Measurements from ENCODE around the gene CA9. TPM values are rescaled to one million over a fixed set of nuclear protein-coding genes. Genes with fewer than 3 reads are reported as not detected.

The CA9 gene
- total and polyA plus RNA-seq, 4 donors, result 0.88 to 2.4 (median 1.3) TPM

- DNase-seq, result no peak
- Histone ChIP-seq H3K27ac (ENCODE audit: low read depth in 1 of 2, low read length in 1 of 2) (no peak overlapping the region), H3K4me3 (no peak overlapping the region), H3K4me1 (ENCODE audit: control insufficient read depth in 5 of 5, insufficient read depth in 5 of 5, low read length in 5 of 5) (peaks cover 0 to 17% (median 8%) of the 10 kb centered on the region in 5 donors), H3K9me3 (ENCODE audit: control insufficient read depth in 4 of 4, insufficient read depth in 3 of 4, low read length in 3 of 4) (no peaks in the 10 kb centered on the region), H3K27me3 (ENCODE audit: control insufficient read depth in 3 of 3, insufficient read depth in 3 of 3, low read length in 2 of 3) (no peaks in the 10 kb centered on the region), H3K9ac (ENCODE audit: insufficient read depth in 1 of 2, low read length in 2 of 2) (no peak overlapping the region), H3K36me3 (ENCODE audit: control insufficient read depth in 4 of 4, insufficient read depth in 4 of 4, low read length in 4 of 4) (peaks cover 8 to 21% (median 11%) of the 10 kb centered on the region in 4 donors)
- TF ChIP-seq, protein P1, sequence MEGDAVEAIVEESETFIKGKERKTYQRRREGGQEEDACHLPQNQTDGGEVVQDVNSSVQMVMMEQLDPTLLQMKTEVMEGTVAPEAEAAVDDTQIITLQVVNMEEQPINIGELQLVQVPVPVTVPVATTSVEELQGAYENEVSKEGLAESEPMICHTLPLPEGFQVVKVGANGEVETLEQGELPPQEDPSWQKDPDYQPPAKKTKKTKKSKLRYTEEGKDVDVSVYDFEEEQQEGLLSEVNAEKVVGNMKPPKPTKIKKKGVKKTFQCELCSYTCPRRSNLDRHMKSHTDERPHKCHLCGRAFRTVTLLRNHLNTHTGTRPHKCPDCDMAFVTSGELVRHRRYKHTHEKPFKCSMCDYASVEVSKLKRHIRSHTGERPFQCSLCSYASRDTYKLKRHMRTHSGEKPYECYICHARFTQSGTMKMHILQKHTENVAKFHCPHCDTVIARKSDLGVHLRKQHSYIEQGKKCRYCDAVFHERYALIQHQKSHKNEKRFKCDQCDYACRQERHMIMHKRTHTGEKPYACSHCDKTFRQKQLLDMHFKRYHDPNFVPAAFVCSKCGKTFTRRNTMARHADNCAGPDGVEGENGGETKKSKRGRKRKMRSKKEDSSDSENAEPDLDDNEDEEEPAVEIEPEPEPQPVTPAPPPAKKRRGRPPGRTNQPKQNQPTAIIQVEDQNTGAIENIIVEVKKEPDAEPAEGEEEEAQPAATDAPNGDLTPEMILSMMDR (IDR thresholded peaks at IDR 0.05; ENCODE audit: control extremely low read depth, extremely low read depth), result no peak
- ATAC-seq (ENCODE audit: insufficient read depth, low FRiP score), result peak; percentile 20
- WGBS, 2 donors, result 66 to 76% methylated on average over 15 of the region's 15 CpGs
These were observed 6.8 kb downstream of the CA9 start for GRCh38 chr9:35680331-35681105.

DNA sequence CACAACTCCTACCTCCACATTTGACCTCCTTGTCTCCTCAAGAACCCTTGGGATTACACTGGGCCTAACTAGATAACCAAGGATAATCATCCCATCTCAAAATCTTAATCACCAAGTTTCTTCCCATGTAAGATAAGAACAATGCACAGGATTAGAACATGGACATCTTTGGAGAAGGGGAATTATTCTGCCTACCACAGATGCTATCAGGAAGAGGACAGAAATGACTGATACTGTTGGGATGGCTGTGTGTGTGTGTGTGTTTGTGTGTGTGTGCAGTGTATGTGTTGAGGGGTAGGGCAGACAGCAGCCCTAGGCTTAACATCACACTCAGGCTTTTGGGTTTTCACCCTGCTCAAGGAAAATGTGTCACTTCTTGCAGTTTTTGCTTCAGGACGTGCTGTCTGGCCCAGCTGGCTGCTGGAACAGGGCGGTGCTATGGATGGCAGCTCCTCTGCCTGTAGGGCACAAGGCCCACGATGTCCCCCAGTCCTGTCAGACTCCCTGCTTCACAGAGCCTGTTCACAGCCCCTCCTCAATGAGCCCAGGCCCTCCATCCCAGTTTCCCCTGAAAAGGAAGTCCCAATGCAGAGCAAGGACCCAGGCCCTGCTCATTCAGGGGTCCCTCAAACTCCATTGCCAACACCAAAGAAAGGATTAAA, 7.7 kb downstream of the CA9 start:
- H3K9ac ChIP-seq (ENCODE audit: insufficient read depth in 1 of 2, low read length in 2 of 2), result no peak overlapping the region

GRCh38 chr9:35682051-35682450, 8.3 kb downstream of the CA9 start:
- no peak for DNase-seq
- no peaks in the 10 kb centered on the region for H3K27me3 ChIP-seq (ENCODE audit: control insufficient read depth in 3 of 3, insufficient read depth in 3 of 3, low read length in 2 of 3)
- peaks cover 0 to 18% (median 0%) of the 10 kb centered on the region in 5 donors for H3K4me1 ChIP-seq (ENCODE audit: control insufficient read depth in 5 of 5, insufficient read depth in 5 of 5, low read length in 5 of 5)
- H3K27ac ChIP-seq (ENCODE audit: low read depth in 1 of 2, low read length in 1 of 2), result no peak overlapping the region
- H3K36me3 ChIP-seq (ENCODE audit: control insufficient read depth in 4 of 4, insufficient read depth in 4 of 4, low read length in 4 of 4), result peaks cover 8 to 24% (median 12%) of the 10 kb centered on the region in 4 donors
- ATAC-seq (ENCODE audit: insufficient read depth, low FRiP score), result no peak
- no peaks in the 10 kb centered on the region for H3K9me3 ChIP-seq (ENCODE audit: control insufficient read depth in 4 of 4, insufficient read depth in 3 of 4, low read length in 3 of 4)
- WGBS, 2 donors, result 84 to 95% methylated on average over 6 of the region's 6 CpGs
- no peak overlapping the region for H3K4me3 ChIP-seq
- TF ChIP-seq, protein P1 (IDR thresholded peaks at IDR 0.05; ENCODE audit: control extremely low read depth, extremely low read depth), result no peak
- no peak overlapping the region for H3K9ac ChIP-seq (ENCODE audit: insufficient read depth in 1 of 2, low read length in 2 of 2)

More for the DNA sequence above, 7.7 kb downstream of the CA9 start:
- no peaks in the 10 kb centered on the region for H3K27me3 ChIP-seq (ENCODE audit: control insufficient read depth in 3 of 3, insufficient read depth in 3 of 3, low read length in 2 of 3)
- H3K9me3 ChIP-seq (ENCODE audit: control insufficient read depth in 4 of 4, insufficient read depth in 3 of 4, low read length in 3 of 4), result no peaks in the 10 kb centered on the region
- H3K4me1 ChIP-seq (ENCODE audit: control insufficient read depth in 5 of 5, insufficient read depth in 5 of 5, low read length in 5 of 5), result peaks cover 0 to 17% (median 0%) of the 10 kb centered on the region in 5 donors
- WGBS, 2 donors, result 80 to 82% methylated on average over 3 of the region's 3 CpGs
- DNase-seq (no peak), ATAC-seq (ENCODE audit: insufficient read depth, low FRiP score) (no peak)
- peaks cover 8 to 21% (median 12%) of the 10 kb centered on the region in 4 donors for H3K36me3 ChIP-seq (ENCODE audit: control insufficient read depth in 4 of 4, insufficient read depth in 4 of 4, low read length in 4 of 4)
- H3K27ac ChIP-seq (ENCODE audit: low read depth in 1 of 2, low read length in 1 of 2), result no peak overlapping the region
- TF ChIP-seq, protein P1 (IDR thresholded peaks at IDR 0.05; ENCODE audit: control extremely low read depth, extremely low read depth), result no peak
- H3K4me3 ChIP-seq, result no peak overlapping the region
